Measurements from ENCODE around the gene MRPL51.
"Not testable (repeated sequence)": the region's sequence is repeated elsewhere in the genome, so short reads cannot be mapped to it uniquely, and the experiment has no call there.

The MRPL51 gene

DNA sequence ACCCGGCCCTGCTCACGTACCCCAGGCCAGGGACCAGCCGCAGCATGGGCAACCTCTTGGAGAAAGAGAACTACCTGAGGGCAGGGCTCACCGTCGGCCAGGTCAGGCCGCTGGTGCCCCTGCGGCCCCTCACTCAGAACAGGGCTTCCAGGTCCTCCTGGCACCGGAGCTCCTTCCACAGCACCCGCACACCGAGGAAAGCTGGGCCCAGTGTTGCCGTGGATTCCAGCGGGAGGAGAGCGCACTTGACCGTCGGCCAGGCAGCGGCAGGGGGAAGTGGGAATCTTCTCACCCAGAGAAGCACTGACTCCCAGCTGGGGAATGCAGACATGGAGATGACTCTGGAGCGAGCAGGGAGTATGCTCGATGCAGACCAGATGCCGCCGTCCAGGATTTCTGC, 14.6 kb downstream of the MRPL51 start:
- peak; percentile 75 for DNase-seq

DNA sequence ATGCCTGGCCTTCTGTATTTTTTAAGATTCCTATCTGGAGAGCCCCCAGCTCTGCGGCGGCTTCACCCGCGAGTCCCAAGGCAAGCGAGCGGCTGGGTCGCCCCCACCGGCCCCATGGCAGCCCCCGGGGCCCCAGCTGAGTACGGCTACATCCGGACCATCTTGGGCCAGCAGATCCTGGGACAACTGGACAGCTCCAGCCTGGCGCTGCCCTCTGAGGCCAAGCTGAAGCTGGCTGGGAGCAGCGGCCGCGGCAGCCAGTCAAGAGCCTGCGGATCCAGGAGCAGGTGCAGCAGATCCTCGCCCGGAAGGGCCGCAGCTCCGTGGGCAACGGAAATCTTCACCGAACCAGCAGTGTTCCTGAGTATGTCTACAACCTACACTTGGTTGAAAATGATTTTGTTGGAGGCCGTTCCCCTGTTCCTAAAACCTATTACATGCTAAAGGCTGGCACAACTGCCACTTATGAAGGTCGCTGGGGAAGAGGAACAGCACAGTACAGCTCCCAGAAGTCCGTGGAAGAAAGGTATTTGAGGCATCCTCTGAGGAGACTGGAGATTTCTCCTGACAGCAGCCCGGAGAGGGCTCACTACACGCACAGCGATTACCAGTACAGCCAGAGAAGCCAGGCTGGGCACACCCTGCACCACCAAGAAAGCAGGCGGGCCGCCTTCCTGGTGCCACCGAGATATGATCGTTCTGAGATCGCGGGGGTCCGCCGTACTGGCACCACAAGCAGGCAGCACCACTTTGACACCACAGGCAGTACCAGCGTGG, 15.3 kb downstream of the MRPL51 start:
- DNase-seq, result not testable (repeated sequence)

DNA sequence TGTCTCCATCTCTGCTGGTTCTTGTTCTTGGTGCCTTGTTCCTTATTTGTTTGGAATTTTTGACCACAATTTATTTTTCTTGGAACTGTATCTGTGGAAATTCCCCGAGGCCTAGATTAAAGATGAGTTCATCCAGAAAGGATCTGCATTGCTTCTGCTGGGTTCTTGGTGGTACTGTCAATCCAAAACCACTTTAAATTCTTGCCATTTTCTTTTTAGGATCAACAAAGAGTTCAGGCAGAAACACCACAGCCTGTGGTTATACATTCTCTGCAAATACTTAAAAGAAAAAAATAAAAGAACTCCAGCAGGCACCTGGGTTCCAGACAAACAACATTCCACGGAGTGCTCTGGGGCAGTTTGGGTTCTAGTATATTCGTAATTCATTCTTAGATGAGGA, 16.6 kb downstream of the MRPL51 start:
- peak; percentile 89 for DNase-seq

DNA sequence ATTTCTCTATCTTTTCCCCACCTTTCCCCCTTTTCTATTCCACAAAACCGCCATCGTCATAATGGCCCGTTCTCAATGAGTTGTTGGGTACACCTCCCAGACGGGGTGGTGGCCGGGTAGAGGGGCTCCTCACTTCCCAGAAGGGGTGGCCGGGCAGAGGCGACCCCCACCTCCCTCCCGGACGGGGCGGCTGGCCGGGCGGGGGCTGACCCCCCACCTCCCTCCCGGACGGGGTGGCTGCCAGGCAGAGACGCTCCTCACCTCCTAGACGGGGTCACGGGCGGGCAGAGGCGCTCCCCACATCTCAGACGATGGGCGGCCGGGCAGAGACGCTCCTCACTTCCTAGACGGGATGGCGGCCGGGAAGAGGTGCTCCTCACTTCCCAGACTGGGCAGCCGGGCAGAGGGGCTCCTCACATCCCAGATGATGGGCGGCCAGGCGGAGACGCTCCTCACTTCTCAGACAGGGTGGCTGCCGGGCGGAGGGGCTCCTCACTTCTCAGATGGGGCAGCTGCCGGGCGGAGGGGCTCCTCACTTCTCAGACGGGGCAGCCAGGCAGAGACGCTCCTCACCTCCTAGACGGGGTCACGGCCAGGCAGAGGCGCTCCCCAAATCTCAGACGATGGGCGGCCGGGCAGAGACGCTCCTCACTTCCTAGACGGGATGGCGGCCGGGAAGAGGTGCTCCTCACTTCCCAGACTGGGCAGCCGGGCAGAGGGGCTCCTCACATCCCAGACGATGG, 17.7 kb downstream of the MRPL51 start:
- DNase-seq, result not testable (repeated sequence)

GRCh38 chr12:6472491-6472890, 20.6 kb downstream of the MRPL51 start:
- no peak for DNase-seq

GRCh38 chr12:6471989-6472360, 21.1 kb downstream of the MRPL51 start:
- DNase-seq, result no peak

DNA sequence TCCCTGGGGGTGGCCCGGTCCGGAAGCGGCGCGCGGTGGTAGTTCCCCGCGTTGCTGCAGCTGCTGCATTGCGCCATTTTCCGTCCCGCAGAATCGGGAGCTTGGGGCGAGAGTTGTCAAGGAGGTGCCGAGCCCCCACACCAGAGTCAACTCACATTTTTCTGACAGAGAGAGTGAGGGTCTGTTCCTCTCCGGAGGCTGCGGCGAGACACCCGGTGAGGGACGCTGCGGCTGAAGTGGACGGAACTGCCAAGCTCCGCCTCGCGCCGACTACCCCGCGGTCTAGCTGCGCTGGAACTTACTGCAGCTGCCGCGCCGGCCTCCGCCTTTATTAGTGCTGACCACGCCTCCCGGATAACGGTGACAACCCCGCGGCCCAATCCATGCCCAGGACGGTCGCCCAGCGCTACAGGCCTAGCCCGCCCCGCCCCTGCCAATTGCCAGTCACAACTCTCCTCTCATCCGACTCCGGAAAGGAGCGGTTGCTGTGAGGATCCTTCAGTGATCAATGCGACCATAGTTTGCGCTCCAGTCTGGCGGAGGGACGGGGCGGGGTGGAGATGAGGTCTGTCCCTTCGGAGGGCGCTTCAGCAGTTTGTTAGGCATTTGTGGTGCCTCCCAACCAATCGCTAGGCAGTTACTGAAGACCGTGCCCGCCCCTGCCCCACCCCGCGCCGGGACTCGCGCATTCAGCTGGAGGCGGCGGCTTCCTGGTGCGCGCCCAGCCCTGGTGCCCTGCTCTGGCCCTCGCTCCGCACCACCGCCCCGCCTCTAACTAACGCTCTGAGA, 22.5 kb downstream of the MRPL51 start, which contains the start of gene VAMP1:
TSS of gene VAMP1 (minus strand) at position 303 of the 789 bp plus-strand sequence. CDS start at position 157, 146 bp downstream.
- DNase-seq, result peak; percentile 99

- no peak for DNase-seq
Observed at GRCh38 chr12:6469609-6470374, 23.3 kb downstream of the MRPL51 start.

GRCh38 chr12:6469092-6469491, 24.0 kb downstream of the MRPL51 start:
- DNase-seq, result no peak

DNA sequence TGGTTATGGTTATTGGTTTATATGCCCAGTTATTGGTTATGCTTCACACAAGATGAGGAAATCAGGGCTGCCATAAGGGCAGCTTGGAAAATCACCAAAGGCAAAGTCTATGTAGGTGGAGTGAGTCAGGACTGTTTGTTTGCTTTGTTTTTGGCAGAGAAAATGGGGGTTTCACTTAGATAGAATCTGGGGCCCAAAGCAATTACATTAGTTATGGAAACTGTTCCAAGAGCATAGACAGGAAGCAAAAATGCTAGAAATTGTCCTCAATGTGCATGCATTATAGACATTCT, 24.8 kb downstream of the MRPL51 start:
- no peak for DNase-seq

DNA sequence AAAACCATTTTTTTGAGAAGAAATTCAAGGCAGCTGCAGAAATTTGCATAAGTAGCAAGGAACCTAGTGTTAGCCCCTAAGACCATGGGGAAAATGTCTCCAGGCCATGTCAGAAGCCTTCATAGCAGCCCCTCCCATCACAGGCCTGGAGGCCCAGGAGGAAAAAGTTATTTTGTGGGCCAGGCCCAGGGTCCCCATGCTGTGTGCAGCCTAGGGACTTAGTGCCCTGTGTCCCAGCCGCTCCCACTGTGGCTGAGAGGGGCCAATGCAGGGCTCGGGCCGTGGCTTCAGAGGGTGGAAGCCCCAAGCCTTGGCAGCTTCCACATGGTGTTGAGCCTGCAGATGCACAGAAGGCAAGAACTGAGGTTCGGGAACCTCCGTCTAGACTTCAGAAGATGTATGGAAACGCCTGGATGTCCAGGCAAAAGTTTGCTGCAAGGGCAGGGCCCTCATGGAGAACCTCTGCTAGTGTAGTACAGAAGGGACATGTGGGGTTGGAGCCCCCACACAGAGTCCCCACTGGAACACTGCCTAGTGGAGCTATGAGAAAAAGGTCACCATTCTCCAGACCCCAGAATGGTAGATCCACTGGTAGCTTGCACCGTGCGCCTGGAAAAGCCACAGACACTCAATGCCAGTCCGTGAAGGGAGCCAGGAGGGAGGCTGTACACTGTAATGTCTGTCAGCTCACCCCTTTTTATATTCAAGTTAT, 25.3 kb downstream of the MRPL51 start:
- DNase-seq, result not testable (repeated sequence)

DNA sequence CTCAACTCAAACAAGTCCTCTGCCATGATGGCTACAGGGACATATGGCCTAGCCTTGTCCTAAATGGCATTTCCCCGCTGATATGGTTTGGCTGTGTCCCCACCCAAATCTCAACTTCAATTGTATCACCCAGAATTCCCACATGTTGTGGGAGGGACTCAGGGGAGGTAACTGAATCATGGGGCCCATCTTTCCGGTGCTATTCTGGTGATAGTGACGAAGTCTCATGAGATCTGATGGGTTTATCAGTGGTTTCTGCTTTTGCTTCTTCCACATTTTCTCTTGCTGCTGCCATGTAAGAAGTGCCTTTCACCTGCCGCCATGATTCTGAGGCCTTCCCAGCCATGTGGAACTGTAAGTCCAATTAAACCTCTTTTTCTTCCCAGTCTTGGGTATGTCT, 26.3 kb downstream of the MRPL51 start:
- DNase-seq, result not testable (repeated sequence)

GRCh38 chr12:6466184-6466573, 26.9 kb downstream of the MRPL51 start:
- no peak for DNase-seq

GRCh38 chr12:6465467-6466183, 27.4 kb downstream of the MRPL51 start:
- peak; percentile 72 for DNase-seq

GRCh38 chr12:6464531-6464930, 28.5 kb downstream of the MRPL51 start:
- no peak for DNase-seq

DNA sequence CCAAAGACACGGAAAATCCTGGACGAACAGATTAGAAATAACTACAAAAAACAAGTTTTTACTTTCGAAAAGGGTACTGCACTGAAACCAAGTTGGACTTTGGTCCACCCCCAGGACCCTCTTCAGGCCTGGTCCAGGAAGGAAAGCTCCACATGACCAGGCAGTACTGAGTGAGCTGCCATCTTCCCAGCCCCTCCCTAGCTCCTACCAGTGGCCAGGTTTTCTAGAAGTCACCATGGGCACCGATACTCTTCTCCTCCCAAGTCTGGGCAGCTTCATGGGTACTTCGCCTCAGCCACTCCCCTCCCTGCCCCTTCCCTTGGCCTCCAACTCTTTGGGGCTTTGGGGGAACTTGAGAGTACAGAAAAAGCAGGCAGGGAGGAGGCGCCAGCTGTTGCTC, 29.2 kb downstream of the MRPL51 start:
- DNase-seq, result no peak

GRCh38 chr12:6463216-6463615, 29.8 kb downstream of the MRPL51 start:
- no peak for DNase-seq

- no peak for DNase-seq
Observed at GRCh38 chr12:6462234-6462995, 30.6 kb downstream of the MRPL51 start.

DNA sequence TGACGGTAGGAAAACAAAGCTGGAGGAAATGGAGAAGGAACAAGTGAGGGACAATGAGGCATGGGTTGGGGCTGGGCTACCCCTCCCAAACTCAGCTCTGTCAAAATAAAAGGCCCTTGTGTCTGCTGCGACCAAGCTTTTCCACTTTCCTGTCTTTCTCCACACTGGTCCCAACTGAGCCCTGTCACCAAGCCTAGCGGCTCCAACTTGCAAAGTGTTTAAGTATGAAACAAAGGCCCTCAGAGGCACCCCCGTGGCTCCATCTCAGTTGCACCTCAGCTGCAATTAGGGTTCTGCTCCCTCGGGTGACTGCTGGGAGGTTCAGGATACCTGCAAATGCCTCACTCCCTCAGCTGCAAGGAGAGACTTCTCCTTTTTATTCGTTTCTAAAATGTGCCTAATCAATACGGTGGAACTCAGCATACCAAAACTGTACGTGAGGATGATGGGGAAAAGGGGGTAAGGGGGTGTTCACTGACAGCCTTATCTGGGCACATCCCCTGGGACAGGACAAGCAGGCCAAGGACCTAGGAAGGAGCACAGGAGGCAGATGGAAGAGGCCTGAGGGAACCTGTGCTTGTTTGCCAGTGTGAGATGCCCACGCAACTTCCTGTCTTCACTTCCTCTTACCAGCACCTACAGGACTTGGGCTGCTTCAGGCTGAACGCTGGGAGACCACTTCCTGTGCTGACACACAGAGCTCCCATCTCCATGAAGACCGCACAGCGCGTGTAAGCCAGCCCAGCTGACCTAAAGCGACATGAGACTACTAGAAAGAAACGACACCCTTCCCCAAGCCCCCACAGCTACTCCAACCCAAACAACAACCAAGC, 31.4 kb downstream of the MRPL51 start:
- DNase-seq, result no peak

Data from fibroblast of skin of scalp (primary cell).